ENCODE measurements around the gene ASPSCR1. TPM values are rescaled to one million over a fixed set of nuclear protein-coding genes. Genes with fewer than 3 reads are reported as not detected.

Gene ASPSCR1
- total and polyA plus RNA-seq, 2 of the 13 experiments (the other 11 are each of a cell fraction or from before 2014, with no cell fraction given): 274 to 314 TPM

GRCh38 chr17:82064433-82065192 lies 87.2 kb downstream of the ASPSCR1 start (continued):
- TF ChIP-seq, protein P1, sequence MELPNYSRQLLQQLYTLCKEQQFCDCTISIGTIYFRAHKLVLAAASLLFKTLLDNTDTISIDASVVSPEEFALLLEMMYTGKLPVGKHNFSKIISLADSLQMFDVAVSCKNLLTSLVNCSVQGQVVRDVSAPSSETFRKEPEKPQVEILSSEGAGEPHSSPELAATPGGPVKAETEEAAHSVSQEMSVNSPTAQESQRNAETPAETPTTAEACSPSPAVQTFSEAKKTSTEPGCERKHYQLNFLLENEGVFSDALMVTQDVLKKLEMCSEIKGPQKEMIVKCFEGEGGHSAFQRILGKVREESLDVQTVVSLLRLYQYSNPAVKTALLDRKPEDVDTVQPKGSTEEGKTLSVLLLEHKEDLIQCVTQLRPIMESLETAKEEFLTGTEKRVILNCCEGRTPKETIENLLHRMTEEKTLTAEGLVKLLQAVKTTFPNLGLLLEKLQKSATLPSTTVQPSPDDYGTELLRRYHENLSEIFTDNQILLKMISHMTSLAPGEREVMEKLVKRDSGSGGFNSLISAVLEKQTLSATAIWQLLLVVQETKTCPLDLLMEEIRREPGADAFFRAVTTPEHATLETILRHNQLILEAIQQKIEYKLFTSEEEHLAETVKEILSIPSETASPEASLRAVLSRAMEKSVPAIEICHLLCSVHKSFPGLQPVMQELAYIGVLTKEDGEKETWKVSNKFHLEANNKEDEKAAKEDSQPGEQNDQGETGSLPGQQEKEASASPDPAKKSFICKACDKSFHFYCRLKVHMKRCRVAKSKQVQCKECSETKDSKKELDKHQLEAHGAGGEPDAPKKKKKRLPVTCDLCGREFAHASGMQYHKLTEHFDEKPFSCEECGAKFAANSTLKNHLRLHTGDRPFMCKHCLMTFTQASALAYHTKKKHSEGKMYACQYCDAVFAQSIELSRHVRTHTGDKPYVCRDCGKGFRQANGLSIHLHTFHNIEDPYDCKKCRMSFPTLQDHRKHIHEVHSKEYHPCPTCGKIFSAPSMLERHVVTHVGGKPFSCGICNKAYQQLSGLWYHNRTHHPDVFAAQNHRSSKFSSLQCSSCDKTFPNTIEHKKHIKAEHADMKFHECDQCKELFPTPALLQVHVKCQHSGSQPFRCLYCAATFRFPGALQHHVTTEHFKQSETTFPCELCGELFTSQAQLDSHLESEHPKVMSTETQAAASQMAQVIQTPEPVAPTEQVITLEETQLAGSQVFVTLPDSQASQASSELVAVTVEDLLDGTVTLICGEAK (IDR thresholded peaks at IDR 0.05): no peak
- TF ChIP-seq, protein P1 (CRISPR knock-in tag; IDR thresholded peaks at IDR 0.05): no peak; the same call in 1 of the 2 replicates
- TF ChIP-seq FOSL2 (CRISPR knock-in tag; IDR thresholded peaks at IDR 0.05): no peak
- TF ChIP-seq KLF15 (CRISPR knock-in tag; IDR thresholded peaks at IDR 0.05; ENCODE audit: borderline replicate concordance): no peak
- TF ChIP-seq TBL1XR1 (IDR thresholded peaks at IDR 0.05; ENCODE audit: borderline replicate concordance, low read length, partially characterized antibody): no peak
- TF ChIP-seq, protein P2, sequence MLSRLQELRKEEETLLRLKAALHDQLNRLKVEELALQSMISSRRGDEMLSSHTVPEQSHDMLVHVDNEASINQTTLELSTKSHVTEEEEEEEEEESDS (CRISPR knock-in tag; IDR thresholded peaks at IDR 0.05; ENCODE audit: borderline replicate concordance): no peak
- no peak for TF ChIP-seq ZNF816 (CRISPR knock-in tag; IDR thresholded peaks at IDR 0.05; ENCODE audit: borderline replicate concordance)
- TF ChIP-seq ZNF766 (CRISPR knock-in tag; IDR thresholded peaks at IDR 0.05; ENCODE audit: borderline replicate concordance): no peak
- TF ChIP-seq ZBTB1 (CRISPR knock-in tag; IDR thresholded peaks at IDR 0.05; ENCODE audit: borderline replicate concordance): no peak
- no peak for TF ChIP-seq TGIF2 (CRISPR knock-in tag; IDR thresholded peaks at IDR 0.05)
- TF ChIP-seq ZNF142 (CRISPR knock-in tag; IDR thresholded peaks at IDR 0.05): no peak; the same call in 1 of the 2 replicates
- no peak for TF ChIP-seq CREB1 (IDR thresholded peaks at IDR 0.05)
- no peak for TF ChIP-seq CREB1 (CRISPR knock-in tag; IDR thresholded peaks at IDR 0.05)
